ENCODE results near the gene RNU6-1.

Gene RNU6-1

DNA sequence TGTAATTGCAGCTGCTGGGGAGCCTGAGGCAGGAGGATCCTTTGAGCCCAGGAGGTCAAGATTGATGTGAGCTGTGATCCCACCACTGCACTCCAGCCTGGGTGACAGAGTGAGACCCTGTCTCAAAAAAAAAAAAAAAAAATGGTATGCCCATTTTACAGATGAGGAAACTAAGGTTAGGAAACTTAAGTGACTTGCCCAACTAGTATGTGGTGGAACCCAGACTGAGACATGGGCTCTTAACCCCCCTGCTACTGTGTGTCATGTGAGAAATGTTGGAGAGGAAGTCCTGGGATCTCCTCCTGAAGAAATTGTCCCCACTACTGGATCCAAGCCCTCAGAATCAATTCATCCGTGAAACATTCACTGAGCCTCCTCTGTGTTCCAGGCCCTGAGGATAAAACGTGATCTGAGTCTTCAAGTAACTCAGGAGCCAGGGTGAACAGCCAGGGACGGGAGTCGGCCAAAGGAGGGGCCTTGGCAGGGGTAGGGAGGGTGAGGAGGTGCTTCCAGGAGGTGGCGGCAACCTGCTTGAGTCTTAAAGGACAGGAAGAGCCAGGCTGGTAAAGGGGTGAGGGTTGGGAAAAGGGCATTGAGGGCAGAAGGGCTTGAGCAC lies 19.6 kb upstream of the RNU6-1 start:
- no peak for DNase-seq (ENCODE audit: low read depth in 2 of 2)

- no peak for DNase-seq (ENCODE audit: low read depth in 2 of 2)
Observed at GRCh38 chr15:67857220-67857619, 17.4 kb upstream of the RNU6-1 start.

DNA sequence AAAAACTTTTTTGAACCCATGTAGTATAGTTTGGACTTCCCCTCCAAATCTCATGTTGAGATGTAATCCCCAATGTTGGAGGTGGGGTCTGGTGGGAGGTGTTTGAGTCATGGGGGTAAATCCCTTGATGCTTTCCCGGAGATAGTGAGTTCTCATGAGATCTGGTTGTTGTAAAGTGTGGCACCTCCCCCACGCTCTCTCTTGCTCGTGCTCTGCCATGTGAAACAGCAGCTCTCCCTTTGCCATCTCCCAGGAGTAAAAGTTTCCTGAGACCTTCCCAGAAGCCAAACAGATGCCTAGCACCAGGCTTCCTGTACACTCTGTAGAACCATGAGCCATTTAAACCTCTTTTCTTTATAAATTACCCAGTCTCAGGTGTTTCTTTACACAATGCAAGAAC lies 16.0 kb upstream of the RNU6-1 start:
- DNase-seq (ENCODE audit: low read depth in 2 of 2): no peak

DNA sequence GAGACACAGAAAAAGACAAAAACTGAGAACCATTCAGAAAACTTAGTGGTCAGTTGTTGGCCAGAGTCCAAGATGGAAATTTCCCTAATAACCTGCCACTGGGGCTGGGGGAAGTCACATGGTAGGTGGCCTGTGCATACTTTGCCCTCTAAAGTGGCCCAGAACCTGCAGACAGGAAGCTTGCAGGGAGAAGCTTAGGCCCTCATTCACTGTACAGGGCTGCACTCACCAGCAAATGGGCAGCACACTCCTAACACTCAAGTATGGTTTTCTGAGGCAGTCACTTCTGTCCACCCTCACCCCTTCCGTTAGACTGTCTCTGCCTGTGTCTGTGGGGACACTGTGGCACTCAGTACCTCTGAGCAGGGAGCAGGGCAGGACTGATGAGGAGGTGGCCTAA lies 14.5 kb upstream of the RNU6-1 start:
- no peak for DNase-seq (ENCODE audit: low read depth in 2 of 2)

DNA sequence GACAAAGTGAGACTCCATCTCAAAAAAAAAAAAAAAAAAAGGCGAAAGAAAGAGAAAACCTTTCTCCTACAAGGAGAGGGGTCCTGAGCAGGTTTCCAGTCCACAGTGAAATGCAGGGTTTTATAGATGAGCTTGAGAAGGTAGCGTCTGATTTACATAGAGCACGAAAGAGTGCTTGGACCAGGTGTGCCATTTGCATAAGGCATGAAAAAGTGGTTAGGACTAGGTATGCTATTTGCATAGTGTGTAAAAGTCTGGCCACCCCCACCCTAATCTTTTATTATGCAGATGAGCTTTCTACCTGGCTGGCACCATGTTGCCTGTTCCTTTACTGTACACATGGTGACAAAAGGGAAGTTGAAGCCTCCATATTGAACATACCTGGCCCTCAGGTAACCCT lies 13.6 kb upstream of the RNU6-1 start:
- no peak for DNase-seq (ENCODE audit: low read depth in 2 of 2)

DNA sequence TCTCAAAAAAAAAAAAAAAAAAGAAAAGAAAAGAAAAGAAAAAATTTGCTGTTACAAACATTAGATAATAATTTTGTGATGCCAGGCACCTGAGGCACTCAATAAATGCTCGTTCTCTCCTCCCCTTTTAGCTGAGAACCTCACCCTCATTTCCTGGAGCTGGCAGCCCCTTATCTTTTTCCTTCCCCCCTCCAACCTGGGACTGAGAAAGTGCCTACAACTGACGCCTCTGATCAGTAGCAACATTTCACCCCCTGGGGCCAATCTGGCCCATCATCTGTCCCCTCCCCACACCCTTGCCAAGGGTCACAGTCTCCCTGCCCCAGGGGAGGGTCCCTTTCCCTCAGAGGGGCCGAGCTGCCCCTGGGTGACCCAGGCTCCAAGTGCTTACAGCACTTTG lies 12.6 kb upstream of the RNU6-1 start:
- DNase-seq (ENCODE audit: low read depth in 2 of 2): no peak

GRCh38 chr15:67850994-67851571 lies 11.2 kb upstream of the RNU6-1 start:
- DNase-seq (ENCODE audit: low read depth in 2 of 2): no peak

DNA sequence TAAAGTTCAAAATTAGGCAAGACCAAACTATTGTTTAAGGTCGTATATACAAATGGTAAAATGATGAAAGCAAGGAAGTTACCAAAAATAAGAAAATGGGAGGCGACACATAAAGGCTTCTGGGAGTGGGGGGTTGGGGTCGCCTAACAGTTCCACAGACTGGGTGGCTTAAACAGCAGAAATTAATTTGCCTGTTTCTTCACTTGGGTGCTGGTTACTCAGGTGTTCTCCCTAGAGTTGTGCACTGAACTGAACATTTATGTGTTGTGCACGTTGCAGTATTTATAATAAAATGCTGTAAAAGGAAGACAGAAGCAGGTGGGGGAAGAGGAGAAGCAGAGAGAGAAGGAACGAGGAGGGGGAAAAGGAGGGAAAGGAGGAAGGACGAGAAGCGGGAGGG lies 10.5 kb upstream of the RNU6-1 start:
- DNase-seq (ENCODE audit: low read depth in 2 of 2): no peak

DNA sequence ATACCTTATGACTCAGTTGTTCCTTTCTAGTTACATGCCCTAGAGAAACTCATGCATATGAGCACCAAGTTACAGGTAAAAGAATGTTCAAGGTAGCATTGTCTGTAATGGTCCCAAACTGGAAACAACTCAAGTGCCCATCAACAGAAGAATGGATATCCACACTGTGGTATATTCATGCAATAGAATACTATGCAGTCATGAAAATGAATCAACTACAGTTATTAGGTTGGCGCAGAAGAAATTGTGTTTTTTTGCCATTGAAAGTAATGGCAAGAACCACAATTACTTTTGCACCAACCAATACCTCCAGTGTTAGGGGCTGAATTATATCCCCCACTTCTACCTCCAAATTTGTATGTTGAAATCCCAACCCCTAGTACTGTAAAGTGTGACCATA lies 9.7 kb upstream of the RNU6-1 start:
- DNase-seq (ENCODE audit: low read depth in 2 of 2): no peak

- no peak for DNase-seq (ENCODE audit: low read depth in 2 of 2)
Observed at GRCh38 chr15:67845974-67846373, 6.1 kb upstream of the RNU6-1 start.

- no peak for DNase-seq (ENCODE audit: low read depth in 2 of 2)
Observed at GRCh38 chr15:67843571-67844387, 3.9 kb upstream of the RNU6-1 start.

- DNase-seq (ENCODE audit: low read depth in 2 of 2): no peak
Observed at GRCh38 chr15:67843092-67843501, 3.3 kb upstream of the RNU6-1 start.

- DNase-seq (ENCODE audit: low read depth in 2 of 2): no peak
Observed at GRCh38 chr15:67841513-67841762, 1.6 kb upstream of the RNU6-1 start.

DNA sequence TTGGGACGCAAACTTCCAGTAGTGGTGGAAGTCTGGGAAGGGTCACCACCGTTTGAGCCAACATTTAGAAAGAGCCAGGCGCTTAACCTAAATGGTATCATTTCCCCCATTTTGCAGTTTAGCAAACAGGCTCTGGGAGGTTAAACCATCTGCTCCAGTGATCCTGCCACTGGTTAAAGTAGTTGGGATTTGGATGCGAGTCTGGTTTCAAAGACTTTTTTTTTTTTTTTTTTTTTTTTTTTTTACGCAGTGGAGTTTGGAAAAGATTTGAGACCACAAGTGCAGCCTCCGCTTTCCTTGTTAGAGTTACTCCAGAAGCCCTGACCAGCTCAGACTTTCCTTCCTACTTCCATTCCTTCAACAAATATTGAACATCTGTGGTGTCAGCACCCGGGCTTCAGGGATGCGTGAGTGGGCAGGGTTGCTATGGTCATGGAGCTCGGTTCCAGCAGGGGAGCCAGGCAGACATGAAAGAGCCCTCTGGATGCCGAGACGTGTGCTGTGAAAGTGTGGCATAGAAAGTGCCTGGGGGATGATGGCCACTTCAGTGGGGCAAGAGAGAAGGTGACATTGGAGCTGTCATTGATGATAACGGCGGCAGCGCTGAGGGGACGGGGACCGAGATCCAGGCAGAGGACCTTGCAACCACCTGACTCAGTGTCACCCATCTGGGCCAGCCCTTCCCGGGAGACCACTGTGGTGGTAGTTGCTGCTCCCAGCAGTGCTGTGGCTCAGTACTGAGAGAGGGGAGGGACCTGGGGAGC lies 1.1 kb upstream of the RNU6-1 start:
- no peak for DNase-seq (ENCODE audit: low read depth in 2 of 2)

- no peak for DNase-seq (ENCODE audit: low read depth in 2 of 2)
Observed at GRCh38 chr15:67839499-67839928, 331 bp downstream of the RNU6-1 start.

GRCh38 chr15:67838789-67839332 lies 984 bp downstream of the RNU6-1 start:
- DNase-seq (ENCODE audit: low read depth in 2 of 2): no peak

DNA sequence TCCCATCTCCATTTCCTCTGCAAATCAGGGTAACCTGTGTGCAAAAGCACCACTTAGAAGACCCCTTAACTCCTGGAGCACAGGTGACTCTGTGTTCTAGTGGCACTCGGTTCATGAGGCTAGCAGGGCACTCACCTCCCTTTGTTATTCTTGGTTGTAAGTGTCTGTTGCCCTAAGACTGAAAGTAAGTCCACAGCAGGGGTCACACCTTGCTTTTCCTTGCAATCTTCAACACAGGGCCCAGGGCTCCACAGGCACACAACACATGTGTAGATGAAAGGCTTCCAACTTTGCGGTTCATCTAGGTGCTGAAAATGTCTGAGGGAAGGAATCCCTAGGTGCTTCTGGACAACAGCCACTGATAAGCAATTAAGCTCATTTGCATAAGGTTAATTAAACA lies 2.9 kb downstream of the RNU6-1 start:
- no peak for DNase-seq (ENCODE audit: low read depth in 2 of 2)

DNA sequence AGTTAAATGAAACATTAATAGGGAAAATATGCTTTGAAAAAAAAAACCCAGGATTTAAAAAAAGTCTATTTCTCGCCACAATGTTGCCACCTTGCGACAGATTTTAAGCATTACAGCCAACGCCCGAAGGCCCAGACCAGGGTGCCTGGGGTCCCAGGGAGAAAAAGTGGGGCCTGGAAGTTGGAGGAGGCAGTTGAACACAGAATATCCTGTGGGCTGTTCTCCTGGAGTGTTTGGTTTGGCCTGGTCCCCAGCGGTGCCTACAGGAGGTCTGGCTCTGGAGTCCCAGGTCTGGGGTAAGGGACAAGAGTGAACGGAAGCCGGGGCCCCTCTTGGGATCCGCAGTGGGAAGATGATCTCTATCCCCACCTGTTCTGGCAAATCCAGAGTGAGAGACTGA lies 3.4 kb downstream of the RNU6-1 start:
- no peak for DNase-seq (ENCODE audit: low read depth in 2 of 2)

DNA sequence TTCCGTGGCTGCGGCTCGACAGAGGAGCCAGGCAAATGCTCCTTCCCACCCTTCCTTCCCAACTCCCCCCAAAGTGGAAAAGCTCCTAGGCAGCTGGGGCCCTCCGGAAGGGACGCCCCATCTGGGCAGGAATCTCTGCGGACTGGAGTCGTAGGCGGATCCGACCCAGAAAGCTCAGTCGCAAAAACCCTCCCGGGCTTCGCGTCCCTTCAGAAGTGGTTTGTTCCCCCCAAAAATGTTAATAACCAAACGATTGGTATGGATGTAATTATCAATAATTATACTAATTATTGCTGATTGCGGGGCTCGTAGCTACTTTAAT lies 3.8 kb downstream of the RNU6-1 start:
- DNase-seq (ENCODE audit: low read depth in 2 of 2): no peak

- DNase-seq (ENCODE audit: low read depth in 2 of 2): no peak
Observed at GRCh38 chr15:67835297-67836133, 4.3 kb downstream of the RNU6-1 start.

DNA sequence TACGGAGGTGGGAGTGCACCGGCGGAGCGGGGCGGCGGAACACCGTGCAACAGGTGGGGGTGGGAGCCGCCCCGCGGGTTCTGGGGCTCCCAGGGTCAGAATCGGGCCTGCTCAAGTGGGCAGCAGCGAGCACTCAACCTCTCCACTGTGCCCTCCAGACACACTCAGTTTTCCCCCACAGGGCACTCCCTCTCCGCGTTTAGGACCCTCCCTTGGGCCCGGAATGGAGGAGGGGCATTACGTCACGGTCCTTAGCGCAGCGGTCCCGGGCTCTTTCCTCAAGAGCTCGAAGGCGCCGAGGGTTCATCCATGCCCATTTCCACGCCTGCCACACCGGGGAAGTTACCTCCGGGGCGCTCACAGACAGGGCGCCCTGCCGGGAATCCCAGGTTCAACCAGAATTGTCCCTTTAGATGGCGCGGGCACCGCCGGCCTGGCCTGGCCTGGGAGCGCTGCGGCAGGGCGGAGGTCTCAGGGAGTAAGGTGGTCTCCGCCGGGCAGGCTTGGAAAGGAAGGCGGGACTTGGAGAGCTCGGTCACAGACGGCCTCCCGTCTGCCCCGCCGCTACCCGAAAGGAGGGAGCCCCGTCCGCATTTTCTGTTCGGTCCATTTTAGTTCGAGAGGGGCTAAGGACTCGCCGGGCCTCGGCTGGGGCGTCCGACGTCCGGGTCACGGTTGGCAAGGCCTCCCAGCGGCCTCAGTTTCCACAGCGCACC lies 5.1 kb downstream of the RNU6-1 start:
- DNase-seq (ENCODE audit: low read depth in 2 of 2): no peak
